Fibroblast of mammary gland (primary cell): Measurements from ENCODE around the gene TMEM184B.
"Not testable (repeated sequence)": the region's sequence is repeated elsewhere in the genome, so short reads cannot be mapped to it uniquely, and the experiment has no call there.

Experiments
- DNase-seq: peaks from one replicate; pipeline ENCODE4 v3.0.0-alpha.2; 2010; ENCODE audit warnings: low read depth
- H3K4me3 ChIP-seq: 2 replicates; pipeline ENCODE4 v1.5.1; 2011; ENCODE audit warnings: low read depth, mild to moderate bottlenecking, low read length, moderate library complexity; ENCODE audit not compliant: control insufficient read depth
- CTCF ChIP-seq: conservative IDR thresholded peaks from 2 replicates; pipeline ENCODE4 v1.5.1; 2011; ENCODE audit warnings: low read depth, low read length, inconsistent platforms; ENCODE audit not compliant: control insufficient read depth, insufficient read depth

Gene TMEM184B

GRCh38 chr22:38180841-38181452, 91.9 kb downstream of the TMEM184B start:
- no peak for TF ChIP-seq CTCF
- peak overlapping the region; percentile 52 for H3K4me3 ChIP-seq
- DNase-seq: no peak

GRCh38 chr22:38178605-38178937, 94.2 kb downstream of the TMEM184B start:
- not testable (repeated sequence) for DNase-seq, H3K4me3 ChIP-seq

- no peak for TF ChIP-seq CTCF
- H3K4me3 ChIP-seq: no peak overlapping the region
- peak; percentile 88 for DNase-seq
These were observed 94.7 kb downstream of the TMEM184B start for GRCh38 chr22:38177926-38178604.

GRCh38 chr22:38177571-38177925, 95.3 kb downstream of the TMEM184B start:
- DNase-seq, H3K4me3 ChIP-seq: not testable (repeated sequence)

GRCh38 chr22:38177044-38177443, 95.8 kb downstream of the TMEM184B start:
- no peak for DNase-seq
- no peak for TF ChIP-seq CTCF
- no peak overlapping the region for H3K4me3 ChIP-seq

- DNase-seq: peak; percentile 86
- H3K4me3 ChIP-seq: no peak overlapping the region
- TF ChIP-seq CTCF: no peak
These were observed 96.6 kb downstream of the TMEM184B start for GRCh38 chr22:38176170-38176741.

- no peak for TF ChIP-seq CTCF
- H3K4me3 ChIP-seq: no peak overlapping the region
- no peak for DNase-seq
These were observed 97.3 kb downstream of the TMEM184B start for GRCh38 chr22:38175206-38176118.
